ENCODE measurements around the gene KAZN.

Gene KAZN

DNA sequence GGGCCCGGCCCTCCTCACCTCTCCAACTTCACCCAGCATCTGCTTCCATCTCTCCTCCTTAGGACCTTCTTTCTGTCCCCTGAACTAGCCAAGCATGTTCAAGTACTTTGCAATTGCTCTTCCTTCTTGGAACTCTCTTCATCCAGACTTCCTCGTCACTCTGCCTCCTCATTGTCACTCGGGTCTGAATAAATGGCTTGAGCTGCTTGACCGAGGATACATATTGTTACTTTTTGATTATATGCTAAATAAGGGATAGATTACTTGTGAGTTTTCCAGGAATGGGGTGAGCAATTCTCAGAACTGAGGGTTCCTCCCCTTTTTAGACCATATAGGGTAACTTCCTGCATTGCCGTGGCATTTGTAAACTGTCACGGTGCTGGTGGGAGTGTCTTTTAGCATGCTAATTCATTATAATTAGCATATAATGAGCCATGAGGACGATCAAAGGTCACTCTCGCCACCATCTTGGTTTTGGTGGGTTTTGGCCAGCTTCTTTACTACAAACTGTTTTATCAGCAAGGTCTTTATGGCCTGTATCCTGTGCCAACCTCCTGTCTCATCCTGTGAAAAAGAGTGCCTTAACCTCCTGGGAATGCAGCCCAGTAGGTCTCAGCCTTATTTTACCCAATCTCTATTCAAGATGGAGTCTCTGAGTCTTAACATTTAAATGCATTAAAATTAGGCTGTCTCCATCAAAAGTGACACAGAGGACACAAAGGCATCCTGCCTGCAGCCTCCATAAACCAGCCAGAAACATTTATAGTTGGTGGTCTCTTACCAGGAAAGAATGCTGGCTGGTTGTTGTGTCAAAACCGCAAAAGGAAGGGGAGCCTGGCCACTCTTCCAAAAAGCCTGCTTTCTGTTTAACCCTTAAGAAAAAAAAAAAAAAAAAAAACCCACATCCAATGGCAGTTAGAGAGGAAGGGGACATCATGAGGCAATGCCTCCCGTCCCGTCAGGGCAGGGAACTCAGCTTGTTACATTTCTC lies 179.3 kb downstream of the KAZN start:
- no peak for DNase-seq

DNA sequence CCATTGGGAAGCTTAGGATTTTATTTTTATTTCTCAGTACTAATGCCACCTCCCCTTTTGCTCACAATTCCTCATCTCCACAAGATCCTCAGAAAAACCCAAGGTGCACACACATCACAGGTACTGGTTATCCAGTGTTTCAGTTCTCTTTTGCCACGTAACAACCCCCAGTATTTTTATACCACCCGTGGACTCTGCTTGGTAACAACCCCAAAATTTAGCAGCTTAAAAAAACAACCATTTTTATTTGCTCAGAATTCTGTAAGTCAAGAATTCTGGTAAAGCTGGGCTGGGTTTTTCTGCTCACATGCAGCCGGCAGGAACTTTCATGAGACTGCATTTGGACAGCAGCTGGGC lies 180.0 kb downstream of the KAZN start:
- no peak for DNase-seq

DNA sequence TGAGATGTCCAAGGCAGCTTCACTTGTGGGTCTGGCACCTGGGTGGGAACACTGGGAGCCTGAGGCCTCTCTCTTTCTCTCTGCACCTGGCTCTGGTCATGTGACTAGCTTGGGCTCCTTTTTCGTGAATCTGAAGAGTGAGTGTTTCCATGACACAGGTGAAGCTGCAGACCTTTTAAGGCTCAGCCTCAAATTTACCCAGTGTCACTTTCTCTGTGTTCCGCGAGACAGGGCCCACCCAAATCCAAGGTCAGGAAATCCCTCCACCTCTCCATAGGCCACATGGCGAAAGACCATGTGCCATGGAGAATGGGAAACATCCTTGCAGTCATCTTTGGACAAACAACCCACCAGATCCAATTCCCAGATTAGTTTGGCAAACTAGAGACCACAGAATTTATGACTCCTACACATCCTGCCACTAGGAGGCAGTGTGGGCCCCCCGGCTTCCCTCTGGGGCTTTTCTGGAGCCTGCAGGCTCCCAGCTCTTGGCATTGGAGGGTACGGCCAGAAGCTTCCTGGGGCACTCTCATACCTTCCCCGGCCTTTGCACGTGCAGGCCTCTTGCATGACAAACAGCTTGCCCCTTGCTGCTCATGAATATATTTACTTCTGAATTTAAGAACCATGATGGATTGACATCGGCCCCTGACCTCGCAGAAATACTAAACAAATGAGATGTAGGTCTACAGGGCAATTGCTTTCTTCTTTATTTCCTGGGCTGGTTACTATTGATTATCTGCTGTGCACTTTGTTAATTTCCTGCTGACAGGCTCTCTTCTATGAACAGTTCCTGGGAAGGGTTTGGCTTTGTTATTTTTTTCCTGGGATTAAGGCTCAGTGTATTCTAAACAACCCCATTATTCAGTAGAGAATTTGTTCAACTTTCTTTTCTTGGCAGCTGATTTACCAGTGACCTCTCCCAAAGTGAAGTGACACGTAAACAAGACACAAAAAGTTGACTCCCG lies 180.7 kb downstream of the KAZN start:
- DNase-seq = no peak

DNA sequence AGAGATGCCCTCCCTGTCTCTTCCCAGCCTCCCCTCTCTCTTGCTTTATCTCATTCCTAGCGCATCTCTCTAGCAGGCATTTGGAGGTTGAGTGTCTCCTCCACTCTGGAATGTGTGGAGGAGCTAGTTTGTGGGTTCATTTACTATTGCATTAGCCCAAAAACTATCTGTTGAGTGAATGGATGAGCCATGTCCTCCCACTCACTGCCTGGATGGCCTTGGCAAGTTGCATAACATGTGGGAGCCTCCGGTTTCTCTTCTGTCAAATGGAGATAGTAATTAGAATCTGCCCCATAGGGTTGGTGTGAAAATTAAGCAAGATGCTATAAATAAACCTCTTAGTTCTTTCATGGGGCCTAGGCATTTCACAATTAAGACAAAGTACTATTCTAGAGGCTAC lies 181.8 kb downstream of the KAZN start:
- no peak for DNase-seq

DNA sequence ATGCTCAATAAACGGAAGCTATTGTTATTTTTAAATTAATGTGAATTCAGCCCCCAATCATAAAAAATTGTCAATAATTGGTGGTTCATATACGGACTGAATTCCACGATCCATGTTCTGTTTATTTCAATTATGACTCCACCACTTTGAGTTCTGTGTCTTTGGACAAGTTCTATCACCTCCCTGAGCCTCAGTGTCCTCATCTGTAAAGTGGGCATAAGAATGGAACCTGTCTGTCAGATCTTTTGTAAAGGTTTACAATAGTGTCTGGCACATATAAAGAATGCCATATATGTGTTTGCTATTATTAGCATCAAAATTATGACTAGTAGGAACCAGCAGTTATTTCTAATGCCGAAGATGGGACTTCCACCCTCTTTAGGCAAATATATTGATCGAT lies 183.3 kb downstream of the KAZN start:
- DNase-seq = no peak

DNA sequence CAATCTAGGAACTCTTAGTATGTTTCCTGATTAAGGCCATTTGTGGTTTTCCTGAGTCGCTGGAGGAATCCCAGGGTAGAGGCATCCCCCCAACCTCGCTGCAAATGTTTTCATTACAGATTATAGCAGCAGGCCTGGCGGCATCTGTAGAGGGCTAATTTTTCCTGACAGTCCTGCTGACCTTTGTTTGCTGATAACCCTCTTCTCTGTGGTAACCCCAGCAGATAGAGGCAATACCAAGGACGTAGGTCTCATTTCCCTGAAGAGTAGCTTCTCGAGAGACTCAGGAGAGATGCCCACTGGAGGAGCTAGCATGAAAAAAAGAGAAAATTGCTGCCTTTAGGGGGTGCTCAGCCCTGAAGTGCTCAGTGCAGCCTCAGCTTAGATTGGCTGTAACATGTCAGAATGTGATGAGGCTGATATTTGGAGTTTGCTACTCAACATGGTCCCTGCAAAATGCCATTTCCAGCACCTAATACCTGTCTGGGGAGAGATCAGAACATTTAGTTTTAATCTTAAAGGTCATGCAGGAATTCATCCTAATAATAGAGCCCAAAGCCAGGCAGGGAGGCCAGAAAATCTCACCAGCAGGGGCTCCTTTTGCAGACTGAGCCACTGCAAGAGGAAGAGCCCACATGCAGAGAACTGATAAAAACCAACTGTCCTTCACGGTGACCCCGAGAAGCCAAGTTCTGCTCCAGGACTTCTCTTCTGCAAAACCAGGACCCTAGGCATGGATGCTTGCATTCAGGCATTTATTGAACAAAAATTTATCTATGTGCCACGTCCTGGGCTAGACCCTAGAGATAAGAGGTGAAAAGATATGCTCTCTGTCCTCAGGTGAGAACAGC lies 184.5 kb downstream of the KAZN start:
- DNase-seq = no peak

DNA sequence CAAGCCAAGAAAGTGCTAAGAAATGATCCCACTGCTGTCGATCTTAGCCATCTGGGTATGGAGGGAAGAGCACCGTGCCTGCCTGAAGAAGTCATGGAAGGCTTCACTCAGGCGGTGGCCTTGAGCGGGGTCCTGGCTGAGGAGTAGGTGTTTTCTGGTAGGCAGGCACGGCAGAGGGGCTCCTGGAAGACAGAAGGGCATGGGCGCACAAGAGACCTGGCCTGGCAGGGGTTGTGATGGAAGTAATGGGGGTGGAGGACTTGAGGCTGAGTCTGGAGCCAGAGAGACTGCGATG lies 185.1 kb downstream of the KAZN start:
- DNase-seq = no peak

DNA sequence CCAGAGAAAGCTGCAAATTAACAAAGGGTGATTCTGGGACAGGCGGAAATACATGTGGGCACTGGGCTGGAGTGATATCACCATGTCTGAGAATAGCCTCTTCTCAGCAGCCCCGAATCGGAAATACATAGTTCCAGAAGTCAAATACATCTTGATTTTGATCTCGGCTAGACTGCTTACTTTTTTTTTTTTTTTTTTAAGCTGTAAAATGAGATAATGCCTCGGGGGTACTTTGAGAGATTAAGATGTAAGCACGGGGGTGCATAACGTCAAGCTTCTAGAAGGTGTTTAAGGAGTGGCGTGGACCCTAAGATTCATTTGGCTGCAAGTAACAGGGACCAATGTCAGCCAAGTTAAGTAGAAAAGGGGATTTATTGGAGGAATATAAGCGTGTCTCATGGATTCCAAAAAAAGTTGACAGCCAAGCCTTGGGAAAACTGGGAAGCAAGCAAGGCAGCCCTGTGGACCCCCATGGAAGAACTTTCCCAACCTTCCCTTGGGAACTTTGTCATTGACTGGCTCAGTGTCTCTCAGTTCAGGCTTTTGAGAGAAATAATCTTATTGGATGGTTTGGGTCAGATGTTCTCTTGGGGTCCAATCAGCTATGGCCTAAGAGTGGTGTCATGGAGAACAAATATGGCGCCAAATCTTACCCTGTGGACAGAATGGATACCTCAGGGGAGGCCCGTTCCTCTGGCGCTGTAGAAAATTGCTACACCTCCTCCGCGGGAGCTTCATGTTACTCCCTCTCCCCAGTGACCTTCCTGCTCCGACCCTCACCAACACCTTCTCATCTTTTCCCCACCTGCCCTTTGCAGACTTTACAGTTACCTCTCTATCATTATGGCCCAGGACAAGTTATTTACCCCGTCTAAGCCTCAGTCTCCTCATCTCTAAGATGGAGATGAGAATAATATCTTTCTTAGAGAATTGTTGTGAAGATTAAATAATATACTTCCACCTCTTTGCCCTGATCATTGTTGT lies 186.6 kb downstream of the KAZN start:
- DNase-seq = no peak

DNA sequence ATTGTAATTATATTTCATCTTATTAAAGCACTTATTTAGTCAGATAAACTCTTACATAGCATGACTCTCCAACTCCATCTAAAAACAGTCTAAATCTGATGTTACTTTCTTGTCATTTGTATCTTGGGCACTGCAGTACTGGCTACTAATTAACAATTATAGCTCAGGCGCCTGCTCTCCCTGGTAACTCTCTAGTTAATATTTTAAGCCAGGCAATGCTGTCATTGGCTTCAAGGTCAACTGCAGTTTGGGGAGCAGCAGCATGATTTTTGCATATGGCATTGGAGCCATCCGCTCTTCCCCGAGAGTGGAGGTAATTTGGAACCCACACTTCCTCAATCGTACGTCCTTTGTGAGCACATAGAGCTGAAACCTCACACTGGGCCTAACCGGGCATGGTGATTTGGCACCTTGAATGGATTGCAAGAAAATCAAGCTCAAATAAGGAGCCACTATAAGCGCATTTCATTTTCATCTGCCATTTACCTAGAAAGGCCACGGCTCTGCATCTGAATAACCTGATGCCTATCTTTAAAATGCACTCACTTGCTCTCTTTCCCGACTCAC lies 187.7 kb downstream of the KAZN start:
- DNase-seq = no peak

DNA sequence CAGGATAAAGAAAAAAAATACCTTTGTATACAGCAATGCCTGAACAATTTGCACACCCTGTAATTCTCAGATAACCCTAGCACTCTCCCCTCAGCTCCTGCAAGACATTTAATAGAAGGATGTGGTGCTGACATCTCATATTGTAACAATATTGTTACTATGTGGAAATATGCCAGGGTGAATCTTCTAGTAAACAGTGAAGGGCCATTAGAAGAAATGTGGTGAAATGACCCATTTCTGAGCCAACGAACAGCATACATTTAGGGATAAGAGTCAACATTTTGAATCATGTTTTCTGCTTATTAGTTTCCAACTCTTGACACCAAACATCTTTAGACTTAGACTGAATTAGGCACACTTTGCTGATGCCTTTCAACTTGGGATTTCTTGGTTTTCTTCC lies 188.2 kb downstream of the KAZN start:
- no peak for DNase-seq

DNA sequence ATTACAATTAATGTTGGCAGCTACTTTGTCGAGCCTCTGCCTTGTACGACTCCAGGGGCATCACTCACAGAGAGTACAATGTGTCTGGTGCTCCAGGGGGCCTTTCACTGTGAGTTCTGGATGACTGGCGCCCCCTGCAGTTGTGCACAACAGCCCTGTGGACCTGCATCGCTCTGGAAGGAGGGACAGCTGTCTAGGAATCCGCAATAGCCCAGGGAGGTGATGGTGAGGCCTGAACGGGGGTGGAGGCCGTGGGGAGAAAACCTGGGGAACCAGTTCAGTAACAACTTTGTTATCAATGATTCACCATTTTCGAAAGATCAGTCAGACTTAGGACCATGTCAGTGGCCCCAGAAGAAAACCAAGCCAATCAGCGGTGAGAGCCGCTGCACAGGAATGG lies 189.1 kb downstream of the KAZN start:
- no peak for DNase-seq

DNA sequence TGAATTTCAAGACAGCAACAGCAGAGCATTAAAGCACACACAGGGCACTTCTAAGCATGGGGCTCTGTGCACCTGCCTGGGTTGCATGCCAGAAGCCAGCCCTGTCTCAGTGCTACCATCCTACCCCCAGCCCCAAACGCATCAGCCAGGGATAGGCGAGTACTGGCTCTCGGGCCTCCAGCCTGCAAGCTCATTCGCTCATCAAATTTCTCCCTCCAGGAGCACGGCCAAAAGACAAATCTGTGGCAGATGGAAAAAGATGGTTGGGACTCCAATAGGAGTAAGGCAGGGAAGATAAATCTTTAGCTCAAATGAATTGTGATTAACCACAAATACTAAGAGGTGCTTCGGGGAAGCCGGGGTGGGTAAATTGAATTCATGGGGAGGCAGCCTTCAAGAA lies 189.6 kb downstream of the KAZN start:
- no peak for DNase-seq

DNA sequence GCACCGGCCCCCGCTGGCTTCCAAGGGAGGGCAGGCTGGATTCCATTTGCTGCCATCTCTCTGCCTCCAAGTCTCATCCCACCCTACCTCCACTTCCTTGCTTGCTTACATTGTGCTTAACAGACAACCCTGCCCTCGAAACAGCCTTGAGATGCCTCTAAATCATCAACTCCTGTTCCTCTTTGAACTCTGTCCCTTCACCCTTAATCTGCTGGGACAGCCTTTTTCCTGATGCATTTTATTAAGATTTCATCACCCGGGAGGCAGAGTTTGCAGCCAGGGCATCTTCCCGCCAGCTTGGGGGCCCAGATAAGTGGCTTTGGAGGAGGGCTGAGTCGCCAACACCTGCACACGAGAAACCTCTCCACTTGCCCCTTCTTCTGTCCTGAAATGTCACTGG lies 192.5 kb downstream of the KAZN start:
- no peak for DNase-seq

DNA sequence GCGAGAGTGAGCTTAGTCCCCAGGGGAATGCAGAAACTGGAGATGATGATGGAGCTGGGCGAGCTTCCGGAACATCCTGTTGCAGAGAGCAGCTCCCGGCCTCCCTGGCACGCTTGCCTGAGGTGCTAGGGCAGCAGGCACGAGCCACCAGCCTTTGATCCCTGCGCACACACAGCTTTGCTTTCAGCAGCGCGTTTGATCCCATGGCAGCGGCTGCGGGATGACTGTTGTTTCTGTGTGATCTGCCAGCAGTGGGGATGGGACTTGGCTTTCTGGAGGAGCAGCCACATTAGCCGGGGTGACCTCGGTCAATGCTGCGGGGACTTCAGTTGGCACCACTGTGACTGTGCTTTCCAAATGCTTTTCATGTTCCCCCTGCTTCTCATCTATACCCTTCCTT lies 193.2 kb downstream of the KAZN start:
- no peak for DNase-seq

DNA sequence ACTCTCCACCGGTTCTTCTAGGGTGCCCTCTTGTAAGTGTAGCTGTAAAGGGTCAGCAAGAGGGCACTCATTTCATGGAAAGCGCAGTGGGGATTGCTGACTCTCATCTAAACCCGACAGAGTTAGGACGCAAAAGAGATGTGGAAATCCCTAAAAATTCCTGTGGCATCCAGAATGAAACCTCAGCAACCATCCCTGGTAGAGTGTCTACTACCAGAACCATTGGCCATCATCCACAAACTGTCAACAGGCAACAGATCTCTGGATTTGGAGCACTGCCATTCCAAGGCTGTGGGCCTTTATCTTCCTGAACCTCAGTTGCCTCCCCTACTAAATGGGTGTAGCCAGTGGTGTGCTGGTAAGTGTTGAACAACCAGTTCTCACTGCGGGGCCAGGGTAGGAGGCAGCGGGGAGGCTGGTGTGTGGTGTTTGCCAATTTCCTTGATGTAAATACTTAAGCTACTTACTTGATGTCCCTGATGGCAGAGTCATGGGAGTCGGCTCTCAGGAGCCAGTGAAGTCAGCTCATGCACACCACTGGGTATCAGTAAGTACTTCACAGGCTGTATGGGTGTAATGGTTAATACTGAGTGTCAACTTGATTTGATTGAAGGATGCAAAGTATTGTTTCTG lies 195.8 kb downstream of the KAZN start:
- DNase-seq = no peak

DNA sequence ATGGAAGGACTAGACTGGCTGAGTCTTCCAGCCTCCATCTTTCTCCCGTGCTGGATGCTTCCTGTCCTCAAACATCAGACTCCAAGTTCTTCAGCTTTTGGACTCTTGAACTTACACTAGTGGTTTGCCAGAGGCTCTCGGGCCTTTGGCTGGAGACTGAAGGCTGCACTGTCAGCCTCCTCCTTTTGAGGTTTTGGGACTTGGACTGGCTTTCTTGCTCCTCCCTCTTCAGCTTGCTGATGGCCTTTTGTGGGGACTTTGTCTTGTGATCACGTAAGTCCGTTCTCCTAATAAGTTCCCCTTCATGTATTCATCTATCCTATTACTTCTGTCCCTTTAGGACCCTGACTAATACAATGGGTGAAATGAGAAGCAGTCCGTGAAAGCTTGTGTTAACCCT lies 196.4 kb downstream of the KAZN start:
- no peak for DNase-seq

DNA sequence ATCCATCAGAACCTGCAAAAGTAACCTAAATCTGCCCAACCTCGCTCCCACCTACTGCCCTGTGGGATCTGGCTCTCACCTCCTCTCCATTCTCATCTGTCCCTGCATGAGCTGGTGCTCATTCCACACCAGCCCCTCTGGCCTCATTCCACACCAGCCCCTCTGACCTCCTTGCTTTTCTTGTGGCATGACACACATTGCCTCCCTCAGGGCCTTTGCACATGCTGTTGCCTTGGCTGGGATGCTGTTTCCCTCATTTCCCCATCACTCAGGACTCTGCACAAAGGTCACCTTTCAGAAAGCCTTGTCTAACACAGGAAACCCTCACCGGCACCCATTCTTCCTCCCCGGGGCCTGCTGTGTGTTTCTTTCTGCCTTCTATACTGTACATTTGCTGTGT lies 197.1 kb downstream of the KAZN start:
- no peak for DNase-seq

DNA sequence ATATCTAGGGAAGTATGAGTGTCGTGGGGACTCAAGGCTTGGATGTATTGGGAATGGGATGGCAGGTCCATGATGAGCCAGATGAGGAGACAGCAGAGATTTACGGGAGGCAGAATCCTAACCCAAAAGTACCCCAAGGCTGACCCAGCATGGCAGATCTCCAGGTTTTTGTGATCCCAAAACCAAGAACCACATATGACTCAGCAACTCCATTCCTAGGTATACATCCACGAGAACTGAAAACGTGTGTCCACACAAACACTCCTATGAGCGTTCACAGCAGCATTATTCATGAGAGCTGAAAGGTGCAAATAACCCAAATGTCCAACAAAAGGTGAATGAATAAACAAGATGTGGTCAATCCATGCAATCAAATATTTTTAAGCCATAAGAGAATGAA lies 201.5 kb downstream of the KAZN start:
- no peak for DNase-seq

DNA sequence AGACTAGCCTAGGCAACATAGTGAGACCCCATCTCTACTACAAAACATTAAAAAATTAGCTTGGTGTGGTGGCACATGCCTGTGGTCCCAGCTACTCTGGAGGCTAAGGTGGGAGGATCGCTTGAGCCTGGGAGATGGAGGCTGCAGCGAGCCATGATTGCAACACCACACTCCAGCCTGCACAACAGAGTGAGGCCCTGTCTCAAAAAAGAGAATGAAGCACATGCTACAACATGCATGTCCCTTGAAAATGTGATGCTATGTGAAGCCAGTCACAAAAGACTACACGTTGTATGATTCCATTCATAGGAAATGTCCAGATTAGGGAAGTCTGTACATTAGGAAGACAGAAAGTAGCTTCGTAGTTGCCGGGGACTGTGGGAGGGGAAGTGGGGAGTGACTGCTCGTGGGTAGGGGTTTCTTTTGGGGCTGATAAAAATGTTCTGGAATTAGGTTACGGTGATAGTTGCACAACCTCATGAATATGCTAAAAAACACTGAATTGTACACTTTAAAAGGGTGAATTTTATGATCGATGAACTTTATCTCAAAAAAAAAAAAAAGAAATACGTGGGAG lies 202.1 kb downstream of the KAZN start:
- DNase-seq = no peak

DNA sequence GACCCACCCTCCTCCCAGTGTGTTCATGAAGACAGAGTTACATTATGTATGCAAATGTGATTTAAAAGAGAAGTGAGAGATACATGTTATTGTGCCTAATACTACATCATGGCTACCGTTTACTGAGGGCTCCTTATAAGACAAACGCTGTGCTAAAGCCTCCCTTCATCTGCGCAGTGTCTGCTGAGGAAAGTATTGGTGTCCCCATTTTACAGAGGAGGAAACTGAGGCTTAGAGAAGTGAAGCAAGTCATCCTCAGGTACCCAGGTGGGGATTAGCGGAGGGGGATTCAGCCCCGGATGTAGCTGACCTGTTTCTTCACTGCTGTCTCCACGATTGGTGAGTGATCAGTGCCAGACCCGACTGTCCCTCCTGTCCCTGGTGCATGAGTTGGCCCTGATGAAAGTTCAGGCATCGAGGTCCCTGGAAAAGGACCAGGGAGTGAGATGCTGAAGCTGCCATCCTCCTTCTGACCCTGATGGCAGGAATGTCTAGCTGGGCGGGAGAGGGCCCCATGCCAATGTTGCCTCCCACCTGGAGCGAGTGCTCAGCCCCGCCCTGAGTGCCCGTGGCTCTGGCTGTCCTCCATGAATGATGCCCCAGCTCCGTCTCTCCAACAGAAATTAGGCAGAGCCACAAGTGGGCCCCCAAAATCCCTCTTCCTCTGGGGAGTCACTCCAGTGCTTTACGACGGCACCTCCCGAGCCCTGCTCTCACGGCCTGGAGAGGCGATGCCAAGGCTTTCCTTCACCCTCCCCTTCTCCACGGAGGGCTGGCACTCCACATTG lies 204.7 kb downstream of the KAZN start:
- no peak for DNase-seq

Data from DMS 273 treated with DMSO at 0.1 percent for 48 hours (cell line).